Medulla oblongata (tissue), 1 donor: Measurements from ENCODE around the gene MDN1.

Experiments
- DNase-seq: peaks from one replicate; pipeline ENCODE4 v3.0.0-alpha.2; 2015; ENCODE audit errors: extremely low spot score

The MDN1 gene

GRCh38 chr6:89702349-89702748, 117.2 kb downstream of the MDN1 start:
- no peak for DNase-seq

GRCh38 chr6:89695667-89696066, 123.9 kb downstream of the MDN1 start:
- DNase-seq, result no peak

GRCh38 chr6:89694428-89694827, 125.2 kb downstream of the MDN1 start:
- DNase-seq, result no peak

- no peak for DNase-seq
Observed at GRCh38 chr6:89693207-89693606, 126.4 kb downstream of the MDN1 start.

- DNase-seq, result no peak
Observed at GRCh38 chr6:89692256-89692655, 127.3 kb downstream of the MDN1 start.

GRCh38 chr6:89690944-89691324, 128.7 kb downstream of the MDN1 start:
- no peak for DNase-seq

GRCh38 chr6:89689732-89690131, 129.9 kb downstream of the MDN1 start:
- peak; percentile 92 for DNase-seq

GRCh38 chr6:89688328-89688727, 131.3 kb downstream of the MDN1 start:
- no peak for DNase-seq

GRCh38 chr6:89685311-89685710, 134.3 kb downstream of the MDN1 start:
- no peak for DNase-seq

GRCh38 chr6:89682991-89683390, 136.6 kb downstream of the MDN1 start:
- DNase-seq, result no peak

- DNase-seq, result no peak
Observed at GRCh38 chr6:89681983-89682564, 137.5 kb downstream of the MDN1 start.

- DNase-seq, result no peak
Observed at GRCh38 chr6:89680551-89680950, 139.0 kb downstream of the MDN1 start.

GRCh38 chr6:89680150-89680549, 139.4 kb downstream of the MDN1 start:
- no peak for DNase-seq

GRCh38 chr6:89679215-89680120, 140.1 kb downstream of the MDN1 start:
- no peak for DNase-seq

GRCh38 chr6:89678531-89678930, 141.1 kb downstream of the MDN1 start:
- DNase-seq, result no peak

- no peak for DNase-seq
Observed at GRCh38 chr6:89675949-89676748, 143.4 kb downstream of the MDN1 start.

GRCh38 chr6:89670935-89671565, 148.5 kb downstream of the MDN1 start:
- no peak for DNase-seq

- DNase-seq, result no peak
Observed at GRCh38 chr6:89669002-89669401, 150.6 kb downstream of the MDN1 start.

- DNase-seq, result no peak
Observed at GRCh38 chr6:89667872-89668556, 151.6 kb downstream of the MDN1 start.

- DNase-seq, result no peak
Observed at GRCh38 chr6:89662659-89663223, 156.9 kb downstream of the MDN1 start.

GRCh38 chr6:89661559-89661958, 158.0 kb downstream of the MDN1 start:
- DNase-seq, result no peak
